ENCODE data around the gene GLI1. TPM values are rescaled to one million over a fixed set of nuclear protein-coding genes. Genes with fewer than 3 reads are reported as not detected.

GLI1 gene
- total and polyA plus RNA-seq, 2 of the 13 experiments (the other 11 are each of a cell fraction or from before 2014, with no cell fraction given): 0.09 to 0.20 TPM

DNA sequence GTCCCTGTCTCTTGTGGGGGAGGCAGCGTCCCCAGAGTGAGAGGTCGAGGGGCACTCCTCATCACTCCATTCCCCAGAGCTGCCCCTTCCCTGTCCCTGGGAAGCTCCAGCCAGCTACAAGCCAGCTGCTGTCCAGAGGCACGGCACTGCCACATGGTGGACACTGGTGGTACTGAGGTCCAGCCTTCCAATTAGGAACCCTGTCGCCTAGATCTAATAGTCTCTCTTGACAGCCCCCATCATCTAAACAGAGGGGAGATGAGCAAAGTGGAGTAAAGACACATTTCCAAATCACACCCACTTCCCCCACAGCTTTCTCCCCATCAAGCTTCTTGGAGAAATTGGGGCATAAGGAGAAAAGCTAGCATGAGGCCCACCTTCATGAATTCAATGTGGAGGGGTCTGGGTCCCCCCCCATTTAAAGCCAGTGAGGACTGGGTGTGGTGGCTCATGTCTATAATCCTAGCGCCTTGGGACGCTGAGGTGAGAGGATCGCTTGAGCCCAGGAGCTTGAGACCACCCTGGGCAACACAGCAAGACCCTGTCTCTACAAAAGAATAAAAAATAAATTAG, 6.6 kb upstream of the GLI1 start (continued):
- no peak for TF ChIP-seq ZNF552 (CRISPR knock-in tag; IDR thresholded peaks at IDR 0.05; ENCODE audit: borderline replicate concordance)
- no peak for TF ChIP-seq SRF (IDR thresholded peaks at IDR 0.05; ENCODE audit: low read depth, low read length)
- TF ChIP-seq CTCF (CRISPR knock-in tag; IDR thresholded peaks at IDR 0.05): peak; percentile 98
- TF ChIP-seq FOXA3 (CRISPR knock-in tag; IDR thresholded peaks at IDR 0.05): peak; percentile 30; the same call in 1 of the 2 replicates
- TF ChIP-seq TFDP1 (CRISPR knock-in tag; IDR thresholded peaks at IDR 0.05; ENCODE audit: borderline replicate concordance): 0 out of 2 replicates have a peak, but pooled peaks have one; percentile 26
- TF ChIP-seq, protein P1, sequence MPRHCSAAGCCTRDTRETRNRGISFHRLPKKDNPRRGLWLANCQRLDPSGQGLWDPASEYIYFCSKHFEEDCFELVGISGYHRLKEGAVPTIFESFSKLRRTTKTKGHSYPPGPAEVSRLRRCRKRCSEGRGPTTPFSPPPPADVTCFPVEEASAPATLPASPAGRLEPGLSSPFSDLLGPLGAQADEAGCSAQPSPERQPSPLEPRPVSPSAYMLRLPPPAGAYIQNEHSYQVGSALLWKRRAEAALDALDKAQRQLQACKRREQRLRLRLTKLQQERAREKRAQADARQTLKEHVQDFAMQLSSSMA (CRISPR knock-in tag; IDR thresholded peaks at IDR 0.05): peak; percentile 36; the same call in 1 of the 2 replicates
- TF ChIP-seq, protein P2, sequence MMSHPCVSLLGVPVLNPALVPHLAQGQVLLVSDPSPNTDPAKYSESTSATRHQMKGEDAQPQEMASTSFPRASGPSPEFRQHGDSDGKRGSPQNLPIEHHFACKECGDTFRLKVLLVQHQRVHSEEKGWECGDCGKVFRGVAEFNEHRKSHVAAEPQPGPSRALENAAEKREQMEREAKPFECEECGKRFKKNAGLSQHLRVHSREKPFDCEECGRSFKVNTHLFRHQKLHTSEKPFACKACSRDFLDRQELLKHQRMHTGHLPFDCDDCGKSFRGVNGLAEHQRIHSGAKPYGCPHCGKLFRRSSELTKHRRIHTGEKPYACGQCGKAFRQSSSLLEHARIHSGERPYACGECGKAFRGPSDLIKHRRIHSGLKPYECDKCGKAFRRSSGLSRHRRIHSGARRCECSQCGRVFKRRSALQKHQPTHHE (CRISPR knock-in tag; IDR thresholded peaks at IDR 0.05; ENCODE audit: borderline replicate concordance): no peak
- TF ChIP-seq SOX5 (CRISPR knock-in tag; IDR thresholded peaks at IDR 0.05; ENCODE audit: borderline replicate concordance): 0 out of 2 replicates have a peak, but pooled peaks have one; percentile 20
- TF ChIP-seq, protein P3, sequence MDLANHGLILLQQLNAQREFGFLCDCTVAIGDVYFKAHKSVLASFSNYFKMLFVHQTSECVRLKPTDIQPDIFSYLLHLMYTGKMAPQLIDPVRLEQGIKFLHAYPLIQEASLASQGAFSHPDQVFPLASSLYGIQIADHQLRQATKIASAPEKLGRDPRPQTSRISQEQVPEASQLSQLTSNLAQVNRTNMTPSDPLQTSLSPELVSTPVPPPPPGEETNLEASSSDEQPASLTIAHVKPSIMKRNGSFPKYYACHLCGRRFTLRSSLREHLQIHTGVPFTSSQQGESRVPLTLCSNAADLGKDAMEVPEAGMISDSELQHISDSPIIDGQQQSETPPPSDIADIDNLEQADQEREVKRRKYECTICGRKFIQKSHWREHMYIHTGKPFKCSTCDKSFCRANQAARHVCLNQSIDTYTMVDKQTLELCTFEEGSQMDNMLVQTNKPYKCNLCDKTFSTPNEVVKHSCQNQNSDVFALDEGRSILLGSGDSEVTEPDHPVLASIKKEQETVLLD (CRISPR knock-in tag; IDR thresholded peaks at IDR 0.05; ENCODE audit: low read depth): no peak
- TF ChIP-seq, protein P4, sequence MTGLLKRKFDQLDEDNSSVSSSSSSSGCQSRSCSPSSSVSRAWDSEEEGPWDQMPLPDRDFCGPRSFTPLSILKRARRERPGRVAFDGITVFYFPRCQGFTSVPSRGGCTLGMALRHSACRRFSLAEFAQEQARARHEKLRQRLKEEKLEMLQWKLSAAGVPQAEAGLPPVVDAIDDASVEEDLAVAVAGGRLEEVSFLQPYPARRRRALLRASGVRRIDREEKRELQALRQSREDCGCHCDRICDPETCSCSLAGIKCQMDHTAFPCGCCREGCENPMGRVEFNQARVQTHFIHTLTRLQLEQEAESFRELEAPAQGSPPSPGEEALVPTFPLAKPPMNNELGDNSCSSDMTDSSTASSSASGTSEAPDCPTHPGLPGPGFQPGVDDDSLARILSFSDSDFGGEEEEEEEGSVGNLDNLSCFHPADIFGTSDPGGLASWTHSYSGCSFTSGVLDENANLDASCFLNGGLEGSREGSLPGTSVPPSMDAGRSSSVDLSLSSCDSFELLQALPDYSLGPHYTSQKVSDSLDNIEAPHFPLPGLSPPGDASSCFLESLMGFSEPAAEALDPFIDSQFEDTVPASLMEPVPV (CRISPR knock-in tag; IDR thresholded peaks at IDR 0.05): no peak
- TF ChIP-seq, protein P5, sequence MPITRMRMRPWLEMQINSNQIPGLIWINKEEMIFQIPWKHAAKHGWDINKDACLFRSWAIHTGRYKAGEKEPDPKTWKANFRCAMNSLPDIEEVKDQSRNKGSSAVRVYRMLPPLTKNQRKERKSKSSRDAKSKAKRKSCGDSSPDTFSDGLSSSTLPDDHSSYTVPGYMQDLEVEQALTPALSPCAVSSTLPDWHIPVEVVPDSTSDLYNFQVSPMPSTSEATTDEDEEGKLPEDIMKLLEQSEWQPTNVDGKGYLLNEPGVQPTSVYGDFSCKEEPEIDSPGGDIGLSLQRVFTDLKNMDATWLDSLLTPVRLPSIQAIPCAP (CRISPR knock-in tag; IDR thresholded peaks at IDR 0.05; ENCODE audit: low read depth): no peak
- 0 out of 2 replicates have a peak, but pooled peaks have one; percentile 30 for TF ChIP-seq RARA (CRISPR knock-in tag; IDR thresholded peaks at IDR 0.05)
- TF ChIP-seq SMAD1 (CRISPR knock-in tag; IDR thresholded peaks at IDR 0.05; ENCODE audit: borderline replicate concordance, low read depth): 0 out of 2 replicates have a peak, but pooled peaks have one; percentile 61
- peak; percentile 87 for TF ChIP-seq SMC3 (IDR thresholded peaks at IDR 0.05; ENCODE audit: low read length)
- peak; percentile 32; the same call in 1 of the 2 replicates for TF ChIP-seq SP5 (CRISPR knock-in tag; IDR thresholded peaks at IDR 0.05; ENCODE audit: borderline replicate concordance, low read depth)
- 0 out of 2 replicates have a peak, but pooled peaks have one; percentile 50 for TF ChIP-seq ZNF605 (CRISPR knock-in tag; IDR thresholded peaks at IDR 0.05)
- peak; percentile 95 for TF ChIP-seq STAG1 (CRISPR knock-in tag; IDR thresholded peaks at IDR 0.05)
- no peak for TF ChIP-seq TAF15 (IDR thresholded peaks at IDR 0.05; ENCODE audit: low read depth, low read length, poor library complexity, severe bottlenecking)
- peak; percentile 91 for TF ChIP-seq RAD21 (CRISPR knock-in tag; IDR thresholded peaks at IDR 0.05)

Data from HepG2 (cell line).